DND-41 (cell line): ENCODE data around the gene EBPL.

Source experiments
- ATAC-seq: fragments of 200-7000 bp; cut with Tn5 transposase; 3 replicates; pipeline ENCODE4 v1.9.1; 2021; ENCODE audit warnings: low read depth; ENCODE audit not compliant: insufficient read depth
- DNase-seq: peaks from one replicate; pipeline ENCODE4 v3.0.0-alpha.2; 2020
- H2AFZ ChIP-seq: 2 replicates; pipeline ENCODE4 v1.6.0; 2012; ENCODE audit warnings: low read depth, low read length
- H3K27ac ChIP-seq: 2 replicates; pipeline ENCODE4 v1.5.1; 2012; ENCODE audit warnings: low read length, inconsistent platforms
- H3K27me3 ChIP-seq: fragments of 200-600 bp; sonication (generic); 2 replicates; pipeline ENCODE4 v1.6.0; 2012; ENCODE audit warnings: low read length, mild to moderate bottlenecking, inconsistent platforms; ENCODE audit not compliant: insufficient read depth, poor library complexity
- H3K36me3 ChIP-seq: 2 replicates; pipeline ENCODE4 v1.5.1; 2012; ENCODE audit warnings: low read length, inconsistent platforms; ENCODE audit not compliant: insufficient read depth
- H3K4me1 ChIP-seq: 2 replicates; pipeline ENCODE4 v1.5.1; 2012; ENCODE audit warnings: mild to moderate bottlenecking, low read length; ENCODE audit not compliant: insufficient read depth
- H3K4me2 ChIP-seq: 2 replicates; pipeline ENCODE4 v1.6.0; 2012; ENCODE audit warnings: mild to moderate bottlenecking, moderate library complexity, low read length, inconsistent platforms; ENCODE audit not compliant: insufficient read depth
- H3K4me3 ChIP-seq, 2 experiments: fragments of 200-600 bp in 1 of 2; shearing (Covaris generic) in 1 of 2; 2 replicates each; pipeline ENCODE4 v1.5.1; 2012 to 2016; ENCODE audit warnings: inconsistent platforms in 2 of 2, low read length in 2 of 2, mild to moderate bottlenecking in 2 of 2, low read depth in 1 of 2, moderate library complexity in 1 of 2
- H3K79me2 ChIP-seq: 2 replicates; pipeline ENCODE4 v1.6.0; 2012; ENCODE audit warnings: low read length, inconsistent platforms; ENCODE audit not compliant: insufficient read depth
- H3K9ac ChIP-seq: 2 replicates; pipeline ENCODE4 v1.6.0; 2012; ENCODE audit warnings: low read depth, mild to moderate bottlenecking, inconsistent platforms, low read length, moderate library complexity
- H3K9me3 ChIP-seq: 2 replicates; pipeline ENCODE4 v1.5.1; 2012; ENCODE audit warnings: low read length, moderate library complexity, mild to moderate bottlenecking, inconsistent platforms; ENCODE audit not compliant: insufficient read depth, severe bottlenecking
- H4K20me1 ChIP-seq: 2 replicates; pipeline ENCODE4 v1.6.0; 2012; ENCODE audit warnings: low read length; ENCODE audit not compliant: insufficient read depth
- EZH2 ChIP-seq: IDR thresholded peaks from 3 replicates; pipeline ENCODE4 v1.6.1; 2012; ENCODE audit warnings: borderline replicate concordance, low read depth, mild to moderate bottlenecking, moderate library complexity, low read length, inconsistent platforms; ENCODE audit not compliant: severe bottlenecking
- TF ChIP-seq, protein P1 (sequence below): IDR thresholded peaks from 2 replicates; pipeline ENCODE4 v1.5.1; 2012; ENCODE audit warnings: borderline replicate concordance, low read length, moderate library complexity, mild to moderate bottlenecking; ENCODE audit not compliant: poor library complexity, severe bottlenecking; ENCODE audit errors: extremely low read depth

The EBPL gene

DNA sequence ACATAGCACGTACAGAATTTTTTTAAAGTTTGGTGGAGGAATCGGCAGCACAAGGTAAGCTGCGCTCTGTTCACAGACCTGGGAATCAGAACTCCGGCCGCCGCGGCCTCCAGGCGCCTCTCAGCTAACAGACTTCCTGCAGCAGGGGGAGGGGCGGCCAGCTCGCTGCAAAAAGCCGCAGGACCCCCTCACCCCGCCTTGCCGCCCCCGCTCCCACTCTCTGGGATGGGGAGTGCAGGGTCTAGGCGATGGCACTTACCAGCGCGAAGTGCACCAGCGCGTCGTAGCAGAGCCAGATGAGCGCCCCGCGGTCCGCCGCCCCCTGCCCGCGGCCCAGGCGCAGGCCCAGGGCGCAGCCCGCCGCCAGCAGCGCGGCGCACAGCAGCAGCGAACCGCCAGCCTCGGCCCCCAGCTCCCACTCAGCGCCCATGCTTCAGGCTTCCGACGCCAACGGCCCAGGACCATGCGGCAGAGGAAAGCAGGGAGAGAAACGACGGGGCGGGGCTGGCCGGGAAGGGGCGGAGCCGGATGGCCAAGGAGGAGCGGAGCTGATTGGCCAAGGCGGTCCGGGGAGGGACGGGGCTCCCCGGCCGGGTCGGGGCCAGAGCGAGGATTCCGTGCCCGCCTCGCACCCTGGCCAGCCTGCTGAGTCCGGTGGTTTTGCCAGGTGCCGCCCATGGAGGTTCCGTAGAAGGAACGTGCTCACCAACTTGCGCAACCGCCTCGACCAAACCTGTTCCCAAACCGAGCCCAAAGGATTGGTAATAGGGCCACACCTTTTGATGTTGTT lies at the start of gene EBPL:
EBPL (minus strand) TSS at position 492 of the 790 bp plus-strand sequence; CDS start at position 430, 62 bp downstream.
- Histone ChIP-seq H3K36me3 (peaks cover 15% of the 10 kb centered on the region), H3K4me2 (peak within 1 kb of the TSS; percentile 73), H3K4me1 (peaks cover 35% of the 10 kb centered on the region), H3K4me3 (peak within 1 kb of the TSS; percentile 55 to 78), H2AFZ (peak within 1 kb of the TSS; percentile 96), H3K27ac (peak within 1 kb of the TSS; percentile 89), H4K20me1 (peaks cover 10% of the 10 kb centered on the region; the same call in 1 of the 2 replicates), H3K27me3 (no peaks in the 10 kb centered on the region), H3K9me3 (no peaks in the 10 kb centered on the region), H3K79me2 (peaks cover 44% of the 10 kb centered on the region), H3K9ac (peak within 1 kb of the TSS; percentile 89)
- DNase-seq = peak; percentile 95
- TF ChIP-seq EZH2 = no peak
- TF ChIP-seq, protein P1, sequence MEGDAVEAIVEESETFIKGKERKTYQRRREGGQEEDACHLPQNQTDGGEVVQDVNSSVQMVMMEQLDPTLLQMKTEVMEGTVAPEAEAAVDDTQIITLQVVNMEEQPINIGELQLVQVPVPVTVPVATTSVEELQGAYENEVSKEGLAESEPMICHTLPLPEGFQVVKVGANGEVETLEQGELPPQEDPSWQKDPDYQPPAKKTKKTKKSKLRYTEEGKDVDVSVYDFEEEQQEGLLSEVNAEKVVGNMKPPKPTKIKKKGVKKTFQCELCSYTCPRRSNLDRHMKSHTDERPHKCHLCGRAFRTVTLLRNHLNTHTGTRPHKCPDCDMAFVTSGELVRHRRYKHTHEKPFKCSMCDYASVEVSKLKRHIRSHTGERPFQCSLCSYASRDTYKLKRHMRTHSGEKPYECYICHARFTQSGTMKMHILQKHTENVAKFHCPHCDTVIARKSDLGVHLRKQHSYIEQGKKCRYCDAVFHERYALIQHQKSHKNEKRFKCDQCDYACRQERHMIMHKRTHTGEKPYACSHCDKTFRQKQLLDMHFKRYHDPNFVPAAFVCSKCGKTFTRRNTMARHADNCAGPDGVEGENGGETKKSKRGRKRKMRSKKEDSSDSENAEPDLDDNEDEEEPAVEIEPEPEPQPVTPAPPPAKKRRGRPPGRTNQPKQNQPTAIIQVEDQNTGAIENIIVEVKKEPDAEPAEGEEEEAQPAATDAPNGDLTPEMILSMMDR = no peak
- ATAC-seq = peak; percentile 93

DNA sequence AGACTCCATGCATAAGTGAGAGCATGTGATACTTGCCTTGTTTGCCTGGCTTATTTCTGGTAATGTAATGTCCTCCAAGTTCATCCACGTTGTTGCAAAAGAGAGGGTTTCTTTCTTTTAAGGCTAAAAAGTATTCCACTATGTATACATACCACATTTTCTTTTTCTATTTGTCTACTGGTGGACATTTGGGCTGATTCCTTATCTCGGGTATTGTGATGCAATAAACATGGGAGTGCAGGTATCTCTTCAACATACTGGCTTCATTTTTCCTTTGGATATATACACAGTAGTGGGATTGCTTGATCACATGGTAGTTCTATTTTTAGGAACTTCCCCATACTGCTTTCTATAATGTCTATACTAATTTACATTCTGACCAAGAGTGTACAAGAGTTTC lies 49.6 kb upstream of the EBPL start:
- Histone ChIP-seq H2AFZ (no peak overlapping the region), H3K36me3 (peaks cover 53% of the 10 kb centered on the region; the same call in 1 of the 2 replicates), H3K4me3 (no peak overlapping the region), H3K4me2 (no peak overlapping the region), H3K79me2 (peaks cover 21% of the 10 kb centered on the region; the same call in 1 of the 2 replicates), H3K9me3 (no peaks in the 10 kb centered on the region), H3K27ac (no peak overlapping the region), H4K20me1 (no peaks in the 10 kb centered on the region), H3K27me3 (no peaks in the 10 kb centered on the region), H3K9ac (no peak overlapping the region), H3K4me1 (no peaks in the 10 kb centered on the region)
- TF ChIP-seq, protein P1 = no peak
- no peak for TF ChIP-seq EZH2
- ATAC-seq (no peak), DNase-seq (no peak)

DNA sequence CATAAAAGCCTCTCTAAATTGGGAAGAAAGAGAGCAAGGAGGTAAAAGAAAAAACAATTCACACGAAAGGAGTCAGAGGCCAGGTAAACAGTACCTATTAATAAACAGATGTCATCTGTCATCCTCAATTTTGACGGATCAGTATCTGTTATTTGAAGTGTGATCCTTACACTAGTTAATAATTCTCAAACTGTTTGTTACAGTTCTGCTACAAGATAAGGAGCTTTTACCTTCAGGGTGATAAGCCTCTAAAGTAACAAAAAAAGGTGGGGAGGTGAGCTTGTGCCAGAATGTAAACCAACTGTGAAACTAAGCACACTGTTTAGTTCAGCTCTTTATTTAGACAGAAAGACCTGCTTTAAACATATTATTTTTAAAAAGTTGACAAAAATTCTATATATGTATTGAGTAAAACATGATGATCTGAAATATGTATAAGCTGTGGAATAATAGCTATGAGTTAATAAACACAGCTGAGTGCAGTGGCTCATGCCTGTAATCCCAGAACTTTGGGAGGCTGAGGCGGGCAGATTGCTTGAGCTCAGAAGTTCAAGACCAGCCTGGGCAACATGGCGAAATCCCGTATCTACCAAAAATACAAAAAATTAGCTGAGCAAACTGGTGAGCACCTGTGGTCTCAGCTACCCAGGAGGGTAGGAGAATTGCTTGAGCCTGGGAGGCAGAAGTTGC lies 48.4 kb upstream of the EBPL start:
- Histone ChIP-seq H3K4me2 (no peak overlapping the region), H3K9me3 (no peaks in the 10 kb centered on the region), H3K27ac (no peak overlapping the region), H3K36me3 (peaks cover 43% of the 10 kb centered on the region; the same call in 1 of the 2 replicates), H3K4me1 (no peaks in the 10 kb centered on the region), H4K20me1 (no peaks in the 10 kb centered on the region), H3K4me3 (no peak overlapping the region), H3K79me2 (peaks cover 14% of the 10 kb centered on the region; the same call in 1 of the 2 replicates), H3K9ac (no peak overlapping the region), H2AFZ (no peak overlapping the region), H3K27me3 (no peaks in the 10 kb centered on the region)
- DNase-seq = no peak
- TF ChIP-seq, protein P1 = no peak
- no peak for TF ChIP-seq EZH2
- ATAC-seq = no peak
